T47D (cell line): ENCODE data around the gene ZMIZ2.
"Not testable (repeated sequence)": the region's sequence is repeated elsewhere in the genome, so short reads cannot be mapped to it uniquely, and the experiment has no call there.

Experiments
- DNase-seq, 2 experiments: peaks; one replicate each; pipeline versions ENCODE4 v3.0.0 to v3.0.0-alpha.2; 2011 to 2012; ENCODE audit warnings: low read depth in 1 of 2, low spot score in 1 of 2
- JUND ChIP-seq: IDR thresholded peaks from 2 replicates; pipeline ENCODE4 v1.6.1; 2012; ENCODE audit warnings: low read depth
- in situ Hi-C: cut with HindIII; loops from 2 replicates; pipeline ENCODE4 v1.10.0; 2016; ENCODE audit warnings: low sequenced_read_pairs, low pct_unique_long_range_greater_than_20kb

ZMIZ2 gene

GRCh38 chr7:44764665-44765578 is 16.3 kb downstream of the ZMIZ2 start:
- TF ChIP-seq JUND = no peak
- DNase-seq = no peak
- in situ Hi-C loops = no loop called here

GRCh38 chr7:44765579-44766415 is 17.1 kb downstream of the ZMIZ2 start:
- TF ChIP-seq JUND = no peak
- in situ Hi-C loops = no loop called here
- no peak for DNase-seq

GRCh38 chr7:44766416-44766801 is 17.8 kb downstream of the ZMIZ2 start:
- in situ Hi-C loops = no loop called here
- DNase-seq = no peak
- TF ChIP-seq JUND = no peak

GRCh38 chr7:44767134-44767911 is 18.7 kb downstream of the ZMIZ2 start:
- TF ChIP-seq JUND = no peak
- DNase-seq = no peak
- in situ Hi-C loops = no loop called here

- in situ Hi-C loops = no loop called here
- DNase-seq = no peak
- no peak for TF ChIP-seq JUND
These were observed 19.4 kb downstream of the ZMIZ2 start for GRCh38 chr7:44767912-44768627.

- in situ Hi-C loops = no loop called here
- DNase-seq = no peak
- TF ChIP-seq JUND = no peak
These were observed 20.2 kb downstream of the ZMIZ2 start for GRCh38 chr7:44768628-44769371.

GRCh38 chr7:44769376-44769775 is 20.7 kb downstream of the ZMIZ2 start:
- no peak for DNase-seq
- in situ Hi-C loops = no loop called here
- TF ChIP-seq JUND = no peak

GRCh38 chr7:44769776-44770294 is 21.2 kb downstream of the ZMIZ2 start:
- no peak for DNase-seq
- TF ChIP-seq JUND = no peak
- in situ Hi-C loops = no loop called here

GRCh38 chr7:44771358-44771757 is 22.7 kb downstream of the ZMIZ2 start:
- no peak for TF ChIP-seq JUND
- no peak for DNase-seq
- in situ Hi-C loops = no loop called here

- DNase-seq = no peak
- TF ChIP-seq JUND = no peak
- in situ Hi-C loops = no loop called here
These were observed 23.8 kb downstream of the ZMIZ2 start for GRCh38 chr7:44772440-44772839.

GRCh38 chr7:44772867-44773266 is 24.2 kb downstream of the ZMIZ2 start:
- in situ Hi-C loops = no loop called here
- DNase-seq = peak in 1 of 2 experiments; percentile 68
- no peak for TF ChIP-seq JUND

GRCh38 chr7:44774486-44774885 is 25.8 kb downstream of the ZMIZ2 start:
- in situ Hi-C loops, DNase-seq: not testable (repeated sequence)
